HG03025 (cell line): ENCODE results near the gene KCTD14.
"Not testable (repeated sequence)": the region's sequence is repeated elsewhere in the genome, so short reads cannot be mapped to it uniquely, and the experiment has no call there.

Experiments used
- ATAC-seq: cut with Tn5 transposase; IDR thresholded peaks from one replicate; pipeline ENCODE4 v1.9.1; 2021; ENCODE audit warnings: mild to moderate bottlenecking, moderate library complexity; ENCODE audit not compliant: unreplicated experiment, low FRiP score

The KCTD14 gene

GRCh38 chr11:78022397-78023396 lies at the start of gene KCTD14:
TSS of gene KCTD14 (minus strand) at chr11:78023276. CDS start at chr11:78023249, 27 bp downstream.
- ATAC-seq, result no peak

- no peak for ATAC-seq
These were observed 49.4 kb upstream of the KCTD14 start for GRCh38 chr11:78072455-78072854.

- ATAC-seq, result no peak
These were observed 48.6 kb upstream of the KCTD14 start for GRCh38 chr11:78071717-78072116.

- no peak for ATAC-seq
These were observed 47.5 kb upstream of the KCTD14 start for GRCh38 chr11:78070621-78071020.

- ATAC-seq, result no peak
These were observed 46.4 kb upstream of the KCTD14 start for GRCh38 chr11:78069465-78069864.

- no peak for ATAC-seq
These were observed 44.6 kb upstream of the KCTD14 start for GRCh38 chr11:78067704-78068103.

GRCh38 chr11:78066471-78066870 lies 43.4 kb upstream of the KCTD14 start:
- no peak for ATAC-seq

GRCh38 chr11:78065203-78065602 lies 42.1 kb upstream of the KCTD14 start:
- no peak for ATAC-seq

- no peak for ATAC-seq
These were observed 40.5 kb upstream of the KCTD14 start, which contains the start of gene THRSP for GRCh38 chr11:78063440-78064181. TSS of gene THRSP (plus strand) at chr11:78063861. CDS start at chr11:78063882, 21 bp downstream.

- ATAC-seq, result no peak
These were observed 39.6 kb upstream of the KCTD14 start for GRCh38 chr11:78062671-78063070.

- ATAC-seq, result no peak
These were observed 38.8 kb upstream of the KCTD14 start for GRCh38 chr11:78061921-78062311.

- ATAC-seq, result no peak
These were observed 38.2 kb upstream of the KCTD14 start for GRCh38 chr11:78061088-78061920.

- ATAC-seq, result no peak
These were observed 37.5 kb upstream of the KCTD14 start for GRCh38 chr11:78060533-78060932.

GRCh38 chr11:78059749-78060328 lies 36.8 kb upstream of the KCTD14 start:
- ATAC-seq, result not testable (repeated sequence)

GRCh38 chr11:78057462-78058055 lies 34.5 kb upstream of the KCTD14 start:
- no peak for ATAC-seq

- no peak for ATAC-seq
These were observed 33.0 kb upstream of the KCTD14 start for GRCh38 chr11:78056093-78056492.

GRCh38 chr11:78054971-78055370 lies 31.9 kb upstream of the KCTD14 start:
- ATAC-seq, result no peak

- no peak for ATAC-seq
These were observed 28.1 kb upstream of the KCTD14 start for GRCh38 chr11:78050964-78051831.

GRCh38 chr11:78049348-78049747 lies 26.3 kb upstream of the KCTD14 start:
- no peak for ATAC-seq
